Nephron (organoid): ENCODE results near the gene FNTB.

ENCODE experiments used
- H3K27ac Mint-ChIP-seq, 3 experiments: 2 replicates each; pipeline ENCODE4 v1.8.0; 2020; ENCODE audit warnings: mixed read lengths in 3 of 3, mild to moderate bottlenecking in 2 of 3, moderate library complexity in 1 of 3
- H3K27me3 Mint-ChIP-seq: 2 replicates; pipeline ENCODE4 v1.8.0; 2021; ENCODE audit warnings: low read depth, mild to moderate bottlenecking, moderate library complexity, mixed read lengths
- H3K36me3 Mint-ChIP-seq: 2 replicates; pipeline ENCODE4 v1.8.0; 2020; ENCODE audit warnings: low read depth, mixed read lengths
- H3K4me1 Mint-ChIP-seq: 2 replicates; pipeline ENCODE4 v1.8.0; 2020; ENCODE audit warnings: mixed read lengths
- H3K4me3 Mint-ChIP-seq, 3 experiments: 2 replicates each; pipeline ENCODE4 v1.8.0; 2020; ENCODE audit warnings: mild to moderate bottlenecking in 3 of 3, mixed read lengths in 3 of 3, moderate library complexity in 2 of 3
- H3K9me3 Mint-ChIP-seq: 2 replicates; pipeline ENCODE4 v1.8.0; 2020; ENCODE audit warnings: mixed read lengths
- CTCF ChIP-seq, 3 experiments: fragments of 200-600 bp; sonication (generic); IDR thresholded peaks; one replicate each; pipeline ENCODE4 v1.5.0; 2021; ENCODE audit warnings: antibody characterized with exemption in 3 of 3; ENCODE audit not compliant: unreplicated experiment in 3 of 3

FNTB gene

DNA sequence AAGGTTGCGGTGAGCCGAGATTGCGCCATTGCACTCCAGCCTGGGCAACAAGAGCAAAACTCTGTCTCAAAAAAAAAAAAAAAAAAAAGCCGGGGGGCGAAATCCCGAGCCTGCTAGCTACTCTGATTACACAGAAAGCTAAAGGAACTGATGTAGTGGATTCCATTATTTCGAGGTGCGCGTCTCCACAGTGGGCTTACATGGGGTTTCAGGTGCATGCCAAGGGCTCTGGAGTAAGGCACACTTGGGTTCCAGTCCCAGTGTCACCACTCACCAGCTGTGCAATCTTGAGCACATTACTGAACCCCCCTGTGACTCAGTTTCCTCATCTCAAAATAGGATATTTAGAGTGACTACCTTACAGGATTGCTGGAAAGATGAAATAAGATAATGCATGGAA lies 12.9 kb upstream of the FNTB start:
- TF ChIP-seq CTCF (IDR thresholded peaks at IDR 0.05; ENCODE audit: unreplicated experiment in 3 of 3), result no peak
- H3K9me3 Mint-ChIP-seq, result no peaks in the 10 kb centered on the region
- no peak overlapping the region for H3K27ac Mint-ChIP-seq
- no peaks in the 10 kb centered on the region for H3K36me3 Mint-ChIP-seq
- H3K4me3 Mint-ChIP-seq, result peak overlapping the region in 1 of 3 experiments; percentile 24
- H3K27me3 Mint-ChIP-seq, result peaks cover 24% of the 10 kb centered on the region
- peaks cover 23% of the 10 kb centered on the region for H3K4me1 Mint-ChIP-seq

DNA sequence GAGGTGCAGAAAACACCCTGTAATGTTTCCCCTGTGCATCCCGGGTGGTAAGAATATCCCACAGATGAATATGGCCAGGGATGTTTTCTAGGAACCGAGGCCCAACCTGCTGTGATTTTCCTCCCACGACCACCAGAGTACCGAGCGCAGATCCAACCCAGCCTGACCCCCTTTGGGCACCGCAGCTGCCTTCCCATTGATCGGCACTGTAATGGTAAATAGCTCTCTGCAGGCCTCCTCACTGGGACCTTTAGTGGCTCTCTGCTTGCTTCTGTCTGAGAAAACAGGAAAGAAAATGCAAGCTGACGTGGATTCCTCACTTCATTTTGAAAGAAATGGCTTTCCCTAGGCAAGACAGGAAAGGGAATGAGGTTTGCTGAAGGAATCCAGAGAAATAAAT lies 12.1 kb upstream of the FNTB start:
- H3K36me3 Mint-ChIP-seq, result no peaks in the 10 kb centered on the region
- peak overlapping the region; percentile 50 to 74 (median 74) for H3K4me3 Mint-ChIP-seq
- peaks cover 22% of the 10 kb centered on the region for H3K4me1 Mint-ChIP-seq
- H3K27me3 Mint-ChIP-seq, result peaks cover 20% of the 10 kb centered on the region
- no peaks in the 10 kb centered on the region for H3K9me3 Mint-ChIP-seq
- peak overlapping the region in 2 of 3 experiments; percentile 40 to 46 for H3K27ac Mint-ChIP-seq
- no peak for TF ChIP-seq CTCF (IDR thresholded peaks at IDR 0.05; ENCODE audit: unreplicated experiment in 3 of 3)

- H3K4me3 Mint-ChIP-seq, result no peak overlapping the region
- H3K4me1 Mint-ChIP-seq, result peaks cover 9% of the 10 kb centered on the region
- H3K36me3 Mint-ChIP-seq, result no peaks in the 10 kb centered on the region
- H3K9me3 Mint-ChIP-seq, result no peaks in the 10 kb centered on the region
- peaks cover 28% of the 10 kb centered on the region for H3K27me3 Mint-ChIP-seq
- peak overlapping the region; percentile 73 to 89 (median 84) for H3K27ac Mint-ChIP-seq
- TF ChIP-seq CTCF (IDR thresholded peaks at IDR 0.05; ENCODE audit: unreplicated experiment in 3 of 3), result no peak
Measured at GRCh38 chr14:64979336-64980074, 7.2 kb upstream of the FNTB start.

- peaks cover 25% of the 10 kb centered on the region for H3K27me3 Mint-ChIP-seq
- peak; percentile 61 to 73 (median 67) for TF ChIP-seq CTCF (IDR thresholded peaks at IDR 0.05; ENCODE audit: unreplicated experiment in 3 of 3)
- H3K4me1 Mint-ChIP-seq, result peaks cover 16% of the 10 kb centered on the region
- H3K9me3 Mint-ChIP-seq, result no peaks in the 10 kb centered on the region
- peak overlapping the region in 1 of 3 experiments; percentile 38 for H3K27ac Mint-ChIP-seq
- H3K36me3 Mint-ChIP-seq, result no peaks in the 10 kb centered on the region
- peak overlapping the region; percentile 68 to 72 (median 69) for H3K4me3 Mint-ChIP-seq
Measured at GRCh38 chr14:64983439-64984310, 3.0 kb upstream of the FNTB start.

DNA sequence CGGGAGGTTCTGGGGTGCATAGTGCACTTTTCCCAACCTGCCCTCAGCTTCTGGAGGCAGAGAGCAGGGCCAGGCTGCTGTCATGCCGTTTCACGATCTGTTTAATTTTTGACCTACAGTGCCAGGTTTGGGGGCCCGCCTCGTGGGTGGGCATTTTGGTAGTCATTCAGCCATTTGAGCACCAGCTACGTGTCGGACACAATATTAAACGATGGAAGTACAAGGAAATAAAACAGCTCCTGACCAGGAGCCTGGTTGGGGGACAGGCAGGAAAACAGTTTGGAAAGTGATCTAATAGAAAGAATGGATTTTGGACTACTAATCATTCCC lies 708 bp downstream of the FNTB start:
- Mint-ChIP-seq H3K4me3 (peak overlapping the region; percentile 93 to 96 (median 95)), H3K27ac (peak overlapping the region; percentile 89 to 96 (median 96)), H3K4me1 (peaks cover 15% of the 10 kb centered on the region), H3K36me3 (no peaks in the 10 kb centered on the region), H3K27me3 (peaks cover 21% of the 10 kb centered on the region), H3K9me3 (no peaks in the 10 kb centered on the region)
- TF ChIP-seq CTCF (IDR thresholded peaks at IDR 0.05; ENCODE audit: unreplicated experiment in 3 of 3), result no peak
